Activated naive CD4-positive, alpha-beta T cell treated with anti-CD3 and anti-CD28 coated beads for 36 hours (primary cell): ENCODE measurements around the gene GPR132. TPM values are rescaled to one million over a fixed set of nuclear protein-coding genes. Genes with fewer than 3 reads are reported as not detected.
"Not testable (repeated sequence)": the region's sequence is repeated elsewhere in the genome, so short reads cannot be mapped to it uniquely, and the experiment has no call there.

Experiments used
- CTCF ChIA-PET: fragments of 350-600 bp; sonication (Branson Sonifier 250); formaldehyde crosslinking; loops from one replicate; lab custom pipeline; 2021; ENCODE audit warnings: antibody characterized with exemption; lab: Charles Lee
- DNase-seq: peaks from one replicate; pipeline ENCODE4 v3.0.0-alpha.2; 2020
- H3K27ac Mint-ChIP-seq: one replicate; pipeline ENCODE4 v1.8.0; 2021; ENCODE audit warnings: mild to moderate bottlenecking, mixed read lengths
- H3K27me3 Mint-ChIP-seq: one replicate; pipeline ENCODE4 v1.8.0; 2021; ENCODE audit warnings: low read depth, mixed read lengths
- H3K36me3 Mint-ChIP-seq: one replicate; pipeline ENCODE4 v1.8.0; 2021; ENCODE audit warnings: low read depth, mixed read lengths
- H3K4me1 Mint-ChIP-seq: one replicate; pipeline ENCODE4 v1.8.0; 2021; ENCODE audit warnings: low read depth, mixed read lengths
- H3K4me3 Mint-ChIP-seq: one replicate; pipeline ENCODE4 v1.8.0; 2021; ENCODE audit warnings: mild to moderate bottlenecking, moderate library complexity, mixed read lengths
- H3K9me3 Mint-ChIP-seq: one replicate; pipeline ENCODE4 v1.8.0; 2021; ENCODE audit warnings: mixed read lengths
- intact Hi-C: fragments of 100-400 bp; cut with micrococcal nuclease; formaldehyde crosslinking; loops from one replicate; pipeline ENCODE4 v1.15.1; 2023
- total RNA-seq, 2 experiments: library from RNA; stranded (reverse); gene quantifications; one replicate each; pipeline ENCODE4 v1.2.3, GENCODE V29; 2021

GPR132 gene
- total RNA-seq, 2 experiments from 2014 or later = 11.3 to 15.3 TPM

DNA sequence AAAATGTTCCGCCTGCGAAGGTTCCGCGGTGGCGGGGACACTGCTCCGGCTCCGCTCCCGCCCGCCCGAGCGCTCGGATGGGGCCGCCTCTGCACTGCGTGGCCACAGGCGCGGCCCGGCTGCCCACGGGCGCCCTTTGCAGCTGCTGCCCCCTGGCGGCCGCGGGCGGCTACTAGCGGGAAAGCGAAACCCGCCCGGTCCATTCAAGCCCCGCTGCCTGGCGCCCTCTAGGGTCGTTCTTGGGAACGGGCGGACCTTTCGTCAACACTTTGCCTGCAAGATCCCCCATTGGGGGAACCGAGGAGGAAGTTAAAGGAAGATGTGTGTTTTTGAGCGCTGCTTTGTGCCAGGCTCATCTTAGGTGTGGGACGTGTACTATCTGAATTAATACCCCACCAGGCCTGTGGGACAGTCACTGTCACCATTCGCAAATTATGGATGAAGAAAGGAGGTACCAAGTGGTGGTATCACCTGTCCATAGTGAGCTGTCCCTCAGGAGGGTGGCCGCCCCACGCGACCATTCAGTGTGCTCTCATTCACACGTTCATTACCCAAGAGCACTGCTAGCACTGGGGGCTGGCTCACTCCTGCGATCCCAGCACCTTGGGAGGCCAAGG lies 19.4 kb downstream of the GPR132 start:
- peaks cover 5% of the 10 kb centered on the region for H3K4me1 Mint-ChIP-seq
- H3K27ac Mint-ChIP-seq = no peak overlapping the region
- H3K36me3 Mint-ChIP-seq = peaks cover 1% of the 10 kb centered on the region
- CTCF ChIA-PET = interaction anchor here (0.6 to 7.5 kb wide), 28 partner anchors 9 to 300 kb away, joined by 3 to 129 read pairs (median 6); partner anchors contain the start of genes AHNAK2, CDCA4, CLBA1 and GPR132
- H3K9me3 Mint-ChIP-seq = no peaks in the 10 kb centered on the region
- no peak overlapping the region for H3K4me3 Mint-ChIP-seq
- no peaks in the 10 kb centered on the region for H3K27me3 Mint-ChIP-seq
- DNase-seq = peak; percentile 95
- intact Hi-C loops = loop anchor here (1.0 to 5.0 kb wide), 7 partner anchors 13 to 150 kb away; partner anchors contain the start of gene CDCA4

DNA sequence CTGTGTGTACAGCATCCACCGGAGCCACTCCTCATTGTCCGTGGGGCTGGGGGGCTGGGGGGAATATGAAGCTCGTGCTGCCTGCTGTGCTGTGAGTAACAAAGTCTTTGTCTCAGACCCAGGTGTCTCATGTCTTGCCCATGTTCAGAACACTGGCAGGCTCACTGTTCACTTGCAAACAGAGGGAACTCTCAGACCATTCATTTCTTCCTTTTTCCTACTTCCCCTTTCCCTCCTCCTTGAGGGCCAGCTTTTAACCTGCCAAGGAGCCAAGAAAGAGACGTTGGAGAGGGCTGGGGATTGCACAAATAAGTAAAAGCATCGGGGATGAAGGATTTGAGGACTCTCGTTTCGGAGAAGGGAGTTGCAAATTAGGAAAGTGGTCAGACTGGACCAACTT lies 21.6 kb downstream of the GPR132 start:
- intact Hi-C loops = no loop called here
- H3K27ac Mint-ChIP-seq = no peak overlapping the region
- H3K9me3 Mint-ChIP-seq = no peaks in the 10 kb centered on the region
- H3K4me3 Mint-ChIP-seq = no peak overlapping the region
- H3K27me3 Mint-ChIP-seq = no peaks in the 10 kb centered on the region
- H3K36me3 Mint-ChIP-seq = no peaks in the 10 kb centered on the region
- no peak for DNase-seq
- peaks cover 5% of the 10 kb centered on the region for H3K4me1 Mint-ChIP-seq
- CTCF ChIA-PET = interaction anchor here (0.9 to 7.5 kb wide), 8 partner anchors 8 to 69 kb away, joined by 3 to 129 read pairs (median 10); partner anchors contain the start of genes CDCA4 and CLBA1

DNA sequence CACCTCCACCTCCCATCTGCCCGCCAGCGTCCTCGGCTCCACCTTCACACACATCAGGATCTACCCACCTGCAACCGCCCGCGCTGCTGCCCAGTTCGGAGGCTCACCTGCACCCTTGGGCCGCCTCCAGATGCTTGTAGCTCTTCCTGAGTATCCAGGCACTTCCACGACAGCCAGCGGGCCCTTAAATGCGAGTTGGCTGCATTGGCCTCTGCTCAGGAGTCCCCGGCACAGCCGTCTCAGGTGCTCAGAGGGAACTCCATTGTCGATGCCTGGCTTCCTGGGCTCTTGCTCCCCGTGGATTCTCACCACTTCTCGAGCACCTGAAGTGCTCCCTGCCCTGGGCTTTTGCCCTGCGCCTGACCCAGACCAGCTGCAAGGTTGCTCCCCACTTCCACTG lies 22.4 kb downstream of the GPR132 start:
- Mint-ChIP-seq H3K4me1 (peaks cover 5% of the 10 kb centered on the region), H3K4me3 (no peak overlapping the region), H3K27me3 (no peaks in the 10 kb centered on the region), H3K36me3 (no peaks in the 10 kb centered on the region), H3K27ac (no peak overlapping the region), H3K9me3 (no peaks in the 10 kb centered on the region)
- no peak for DNase-seq
- CTCF ChIA-PET = interaction anchor here (0.8 to 7.5 kb wide), 2 partner anchors 37 to 69 kb away, joined by 3 to 129 read pairs; no protein-coding TSS in a partner anchor
- intact Hi-C loops = no loop called here

DNA sequence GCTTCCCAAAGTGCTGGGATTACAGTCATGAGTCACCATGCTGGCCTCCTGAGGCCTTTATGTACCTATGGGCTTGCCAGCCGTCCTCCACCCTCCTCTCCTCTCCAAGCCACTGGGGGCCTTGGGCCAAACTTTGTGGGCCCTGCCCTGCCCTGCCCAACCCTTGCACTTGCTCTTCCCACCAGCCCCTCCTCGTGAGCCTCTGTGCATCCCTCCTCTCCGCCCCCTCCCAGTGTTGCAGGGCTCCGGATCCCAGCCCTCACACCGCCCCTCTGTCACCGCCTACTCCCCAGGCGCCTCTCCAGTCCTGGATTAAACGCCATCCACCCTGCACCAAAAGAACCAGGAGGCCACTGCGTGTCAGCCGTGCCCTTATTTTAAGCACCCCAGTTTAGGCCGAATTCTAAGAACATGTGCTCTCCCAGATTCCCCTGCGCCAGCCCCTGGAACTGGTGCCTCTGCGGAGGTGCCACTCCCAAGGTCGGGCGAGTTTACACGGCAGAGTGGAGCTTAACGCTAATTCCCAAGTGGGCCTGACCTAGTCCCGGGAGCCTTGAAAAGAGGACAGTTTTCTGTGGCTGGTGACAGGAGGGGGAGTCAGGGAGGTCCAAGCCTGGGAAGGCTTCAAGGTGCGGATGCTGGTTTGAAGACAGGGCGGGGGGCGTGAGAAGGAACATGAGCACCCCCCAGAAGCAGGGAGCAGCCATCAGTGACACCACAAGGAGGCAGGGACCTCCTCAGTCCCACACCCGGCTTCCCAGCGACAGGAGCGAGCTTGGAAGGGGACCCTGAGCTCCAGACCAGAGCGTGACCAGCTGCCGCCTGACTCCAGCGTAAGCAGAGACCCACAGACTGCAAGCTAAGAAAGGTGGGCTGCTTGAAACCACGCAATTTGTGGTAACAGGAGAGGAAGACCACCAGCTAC lies 23.1 kb downstream of the GPR132 start:
- DNase-seq = no peak
- Mint-ChIP-seq H3K9me3 (no peaks in the 10 kb centered on the region), H3K4me1 (peaks cover 5% of the 10 kb centered on the region), H3K27ac (no peak overlapping the region), H3K36me3 (no peaks in the 10 kb centered on the region), H3K4me3 (no peak overlapping the region), H3K27me3 (no peaks in the 10 kb centered on the region)
- CTCF ChIA-PET = interaction anchor here (0.8 to 7.5 kb wide), 3 partner anchors 36 to 68 kb away, joined by 3 to 129 read pairs (median 3); no protein-coding TSS in a partner anchor
- intact Hi-C loops = no loop called here

DNA sequence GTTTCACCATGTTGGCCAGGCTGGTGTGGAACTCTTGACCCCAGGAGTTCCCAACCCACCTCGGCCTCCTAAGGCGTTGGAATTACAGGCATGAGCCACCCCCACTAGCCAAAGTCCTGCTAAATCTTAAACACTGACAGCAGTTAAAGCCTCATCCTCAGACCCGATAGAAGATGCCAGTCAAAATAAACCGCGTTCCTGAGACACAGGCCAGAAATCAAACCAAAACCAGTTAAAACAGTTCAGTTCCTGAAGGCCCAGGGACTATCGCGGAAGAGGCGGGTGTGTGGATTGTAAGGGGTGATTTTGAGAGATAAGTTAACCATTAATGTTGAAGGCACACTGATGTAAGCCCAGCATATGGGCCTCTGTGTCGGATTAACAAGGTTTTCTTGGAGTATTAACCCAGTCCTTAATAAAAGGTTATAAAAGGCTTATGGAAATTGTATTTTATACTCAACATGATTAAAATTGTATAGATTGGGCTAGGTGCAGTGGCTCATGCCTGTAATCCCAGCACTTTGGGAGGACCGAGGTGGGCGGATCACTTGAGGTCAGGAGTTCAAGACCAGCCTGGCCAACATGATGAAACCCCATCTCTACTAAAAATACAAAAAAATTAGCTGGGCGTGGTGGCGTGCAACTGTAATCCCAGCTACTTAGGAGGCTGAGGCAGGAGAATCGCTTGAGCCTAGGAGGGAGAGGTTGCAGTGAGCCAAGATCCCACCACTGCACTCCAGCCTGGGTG lies 25.6 kb downstream of the GPR132 start:
- no peaks in the 10 kb centered on the region for H3K9me3 Mint-ChIP-seq
- no peaks in the 10 kb centered on the region for H3K27me3 Mint-ChIP-seq
- no peaks in the 10 kb centered on the region for H3K36me3 Mint-ChIP-seq
- no peak for DNase-seq
- no peak overlapping the region for H3K4me3 Mint-ChIP-seq
- H3K4me1 Mint-ChIP-seq = no peaks in the 10 kb centered on the region
- CTCF ChIA-PET = no interaction called here
- H3K27ac Mint-ChIP-seq = no peak overlapping the region
- intact Hi-C loops = no loop called here

DNA sequence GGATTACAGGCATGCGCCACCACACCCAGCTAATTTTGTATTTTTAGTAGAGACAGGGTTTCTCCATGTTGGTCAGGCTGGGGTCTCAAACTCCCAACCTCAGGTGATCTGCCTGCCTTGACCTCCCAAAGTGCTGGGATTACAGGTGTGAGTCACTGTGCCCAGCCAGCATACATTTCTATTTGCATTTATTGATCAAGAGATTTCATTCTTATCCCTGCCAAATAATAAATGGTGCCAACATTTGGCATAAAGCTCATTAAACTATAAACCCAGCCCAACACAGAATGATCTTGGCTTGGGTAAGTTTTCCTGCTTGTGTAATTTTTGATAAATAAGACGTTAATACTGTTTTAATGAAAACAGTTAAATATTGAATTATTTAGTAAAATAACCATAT lies 29.6 kb downstream of the GPR132 start:
- DNase-seq, H3K4me3 Mint-ChIP-seq, H3K9me3 Mint-ChIP-seq, intact Hi-C loops, H3K27me3 Mint-ChIP-seq, H3K36me3 Mint-ChIP-seq, H3K27ac Mint-ChIP-seq: not testable (repeated sequence)
- CTCF ChIA-PET = interaction anchor here (0.6 to 2.0 kb wide), 4 partner anchors 8 to 480 kb away, joined by 3 to 12 read pairs (median 6); no protein-coding TSS in a partner anchor
- peaks cover 17% of the 10 kb centered on the region for H3K4me1 Mint-ChIP-seq

DNA sequence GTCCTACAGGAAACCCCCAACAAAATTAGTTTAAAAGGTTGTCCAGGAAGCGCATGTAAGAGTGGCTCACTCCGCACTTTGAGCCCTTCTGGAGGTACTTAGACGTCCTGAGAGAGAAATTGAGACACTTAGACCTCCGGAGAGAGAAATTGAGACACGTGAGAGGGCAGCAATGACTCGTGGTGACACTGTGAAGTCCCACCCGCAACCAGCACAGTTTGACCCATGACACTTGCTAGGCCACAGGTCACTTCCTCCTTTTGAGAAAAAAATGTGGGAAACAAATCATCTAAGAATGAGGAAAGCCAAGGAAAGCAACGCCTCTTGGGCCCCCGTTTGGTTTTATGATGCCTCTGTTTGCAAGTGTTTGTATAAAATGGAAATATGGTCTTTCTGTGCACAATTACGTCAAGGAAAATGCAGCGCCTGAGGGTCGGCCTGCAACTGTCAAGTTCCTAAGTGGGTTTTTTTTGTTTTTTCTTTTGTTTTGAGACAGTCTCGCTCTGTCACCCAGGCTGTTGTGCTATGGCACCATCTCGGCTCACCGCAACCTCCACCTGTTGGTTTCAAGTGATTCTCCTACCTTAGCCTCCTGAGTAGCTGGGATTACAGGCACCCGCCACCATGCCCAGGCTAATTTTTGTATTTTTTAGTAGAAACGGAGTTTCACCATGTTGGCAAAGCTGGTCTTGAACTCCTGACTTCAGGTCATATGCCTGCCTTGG lies 30.8 kb downstream of the GPR132 start:
- H3K4me3 Mint-ChIP-seq = no peak overlapping the region
- H3K27ac Mint-ChIP-seq = no peak overlapping the region
- no peaks in the 10 kb centered on the region for H3K27me3 Mint-ChIP-seq
- no peaks in the 10 kb centered on the region for H3K36me3 Mint-ChIP-seq
- DNase-seq = no peak
- intact Hi-C loops = no loop called here
- CTCF ChIA-PET = interaction anchor here (2.0 kb wide), 1 partner anchor 9 kb away, joined by 6 read pairs; no protein-coding TSS in a partner anchor
- no peaks in the 10 kb centered on the region for H3K9me3 Mint-ChIP-seq
- H3K4me1 Mint-ChIP-seq = peaks cover 17% of the 10 kb centered on the region

DNA sequence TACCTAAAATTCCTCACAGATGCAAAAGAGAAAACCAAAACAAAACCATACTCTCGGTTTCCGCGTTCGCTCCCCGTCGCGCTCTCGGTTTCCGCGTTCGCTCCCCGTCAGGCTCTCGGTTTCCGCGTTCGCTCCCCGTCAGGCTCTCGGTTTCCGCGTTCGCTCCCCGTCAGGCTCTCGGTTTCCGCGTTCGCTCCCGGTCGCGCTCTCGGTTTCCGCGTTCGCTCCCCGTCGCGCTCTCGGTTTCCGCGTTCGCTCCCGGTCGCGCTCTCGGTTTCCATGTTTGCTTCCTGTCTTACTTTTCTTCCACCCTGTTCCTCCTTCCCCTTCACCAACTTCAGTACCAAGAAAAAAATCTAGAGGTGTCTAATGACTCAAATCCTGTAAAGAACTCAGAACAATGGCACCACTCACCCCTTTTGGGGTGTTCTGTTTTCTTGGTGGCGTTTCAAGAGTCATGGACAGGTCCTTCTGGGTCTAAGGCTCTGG lies 31.8 kb downstream of the GPR132 start:
- H3K9me3 Mint-ChIP-seq, CTCF ChIA-PET, H3K27me3 Mint-ChIP-seq, intact Hi-C loops, H3K36me3 Mint-ChIP-seq: not testable (repeated sequence)
- peak overlapping the region; percentile 3 for H3K27ac Mint-ChIP-seq
- peak overlapping the region; percentile 49 for H3K4me3 Mint-ChIP-seq
- peaks cover 17% of the 10 kb centered on the region for H3K4me1 Mint-ChIP-seq
- DNase-seq = peak; percentile 26

DNA sequence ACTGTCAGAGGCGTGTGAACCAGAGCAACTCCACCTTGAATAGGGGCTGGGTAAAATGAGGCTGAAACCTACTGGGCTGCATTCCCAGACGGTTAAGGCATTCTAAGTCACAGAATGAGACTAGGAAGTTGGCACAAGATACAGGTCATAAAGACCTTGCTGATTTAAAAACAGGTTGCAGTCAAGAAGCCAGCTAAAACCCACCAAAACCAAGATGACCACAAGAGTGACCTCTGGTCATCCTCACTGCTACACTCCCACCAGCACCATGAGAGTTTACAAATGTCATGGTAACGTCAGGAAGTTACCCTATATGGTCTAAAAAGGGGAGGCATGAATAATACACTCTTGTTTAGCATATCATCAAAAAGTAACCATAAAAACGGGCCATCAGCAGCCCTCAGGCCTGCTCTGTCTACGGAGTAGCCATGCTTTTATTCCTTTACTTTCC lies 32.8 kb downstream of the GPR132 start:
- intact Hi-C loops, DNase-seq, H3K27ac Mint-ChIP-seq, H3K36me3 Mint-ChIP-seq, H3K9me3 Mint-ChIP-seq, H3K4me3 Mint-ChIP-seq, CTCF ChIA-PET, H3K27me3 Mint-ChIP-seq: not testable (repeated sequence)
- peaks cover 17% of the 10 kb centered on the region for H3K4me1 Mint-ChIP-seq

DNA sequence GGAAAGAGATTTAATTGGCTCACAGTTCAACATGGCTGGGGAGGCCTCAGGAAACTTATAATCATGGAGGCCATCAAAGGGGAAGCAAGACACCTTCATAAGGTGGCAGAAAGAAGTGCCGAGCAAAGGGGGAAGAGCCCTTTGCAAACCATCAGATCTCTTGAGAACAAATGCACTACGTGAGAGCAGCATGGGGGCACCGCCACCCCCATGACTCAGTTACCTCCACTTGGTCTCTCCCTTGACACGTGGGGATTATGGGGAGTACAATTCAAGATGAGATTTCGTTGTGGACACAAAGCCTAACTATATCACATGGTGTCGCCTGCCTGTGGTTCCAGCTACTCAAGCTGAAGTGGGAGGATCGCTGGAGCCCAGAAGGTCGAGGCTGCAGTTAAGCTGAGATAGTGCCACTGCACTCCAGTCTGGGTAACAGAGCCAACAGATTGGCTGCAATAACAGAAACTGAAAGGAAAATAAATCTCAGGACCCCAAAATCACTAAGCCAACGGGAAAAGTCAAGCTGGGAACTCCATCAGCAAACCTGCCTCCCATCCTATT lies 34.3 kb downstream of the GPR132 start:
- CTCF ChIA-PET = interaction anchor here (4.5 kb wide), 1 partner anchor 14 kb away, joined by 23 read pairs; no protein-coding TSS in a partner anchor
- no peak overlapping the region for H3K27ac Mint-ChIP-seq
- H3K9me3 Mint-ChIP-seq = no peaks in the 10 kb centered on the region
- peaks cover 27% of the 10 kb centered on the region for H3K4me1 Mint-ChIP-seq
- intact Hi-C loops = no loop called here
- DNase-seq = no peak
- H3K4me3 Mint-ChIP-seq = no peak overlapping the region
- no peaks in the 10 kb centered on the region for H3K36me3 Mint-ChIP-seq
- no peaks in the 10 kb centered on the region for H3K27me3 Mint-ChIP-seq

DNA sequence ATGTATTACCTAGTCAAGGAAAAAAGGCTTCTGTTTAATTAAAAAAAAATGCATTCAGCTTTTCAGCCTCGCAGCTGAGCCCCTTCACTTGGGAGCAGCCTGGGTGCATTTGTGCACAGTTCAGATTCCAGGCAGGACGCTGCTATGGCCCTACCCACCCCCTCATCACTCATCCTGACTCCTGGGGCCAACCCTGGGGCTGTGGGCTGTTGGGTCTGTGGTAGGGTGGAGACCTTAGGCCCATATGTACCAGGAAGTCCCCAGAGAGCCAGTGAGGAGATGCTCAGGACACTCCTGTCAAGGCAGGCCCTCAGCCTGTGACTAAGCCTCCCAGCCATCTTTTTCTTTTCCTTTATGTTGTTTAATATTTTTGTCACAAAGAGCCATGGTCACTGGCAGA lies 35.0 kb downstream of the GPR132 start:
- no peak overlapping the region for H3K27ac Mint-ChIP-seq
- intact Hi-C loops = no loop called here
- H3K27me3 Mint-ChIP-seq = no peaks in the 10 kb centered on the region
- peaks cover 34% of the 10 kb centered on the region for H3K4me1 Mint-ChIP-seq
- no peaks in the 10 kb centered on the region for H3K36me3 Mint-ChIP-seq
- no peaks in the 10 kb centered on the region for H3K9me3 Mint-ChIP-seq
- H3K4me3 Mint-ChIP-seq = no peak overlapping the region
- DNase-seq = no peak
- CTCF ChIA-PET = interaction anchor here (4.5 kb wide), 1 partner anchor 15 kb away, joined by 23 read pairs; no protein-coding TSS in a partner anchor
